Measurements from ENCODE around the gene UGT1A10.

- TF ChIP-seq CTCF (conservative IDR thresholded peaks at IDR 0.05 in 1 of 2, IDR thresholded peaks at IDR 0.05 in 1 of 2; ENCODE audit: extremely low read depth in 1 of 2, insufficient read depth in 1 of 2, low read depth in 1 of 2, low read length in 2 of 2) (no peak), EZH2 (IDR thresholded peaks at IDR 0.05; ENCODE audit: borderline replicate concordance, low read length) (no peak)
Observed at GRCh38 chr2:233680361-233681045, 44.3 kb downstream of the UGT1A10 start.

Data from mammary epithelial cell (primary cell).